GM12864 (cell line): ENCODE results near the gene ERP27.

ENCODE experiments used
- DNase-seq: peaks from one replicate; pipeline ENCODE4 v3.0.0-alpha.2; 2011; ENCODE audit warnings: low read depth
- H3K4me3 ChIP-seq: 2 replicates; pipeline ENCODE4 v1.5.1; 2011; ENCODE audit warnings: mild to moderate bottlenecking, low read depth, low read length, control low read depth
- TF ChIP-seq, protein P1 (sequence below): IDR thresholded peaks from 2 replicates; pipeline ENCODE4 v1.5.1; 2011; ENCODE audit warnings: low read depth, mild to moderate bottlenecking, moderate library complexity, low read length, control low read depth, inconsistent platforms; ENCODE audit errors: missing control alignments

ERP27 gene

DNA sequence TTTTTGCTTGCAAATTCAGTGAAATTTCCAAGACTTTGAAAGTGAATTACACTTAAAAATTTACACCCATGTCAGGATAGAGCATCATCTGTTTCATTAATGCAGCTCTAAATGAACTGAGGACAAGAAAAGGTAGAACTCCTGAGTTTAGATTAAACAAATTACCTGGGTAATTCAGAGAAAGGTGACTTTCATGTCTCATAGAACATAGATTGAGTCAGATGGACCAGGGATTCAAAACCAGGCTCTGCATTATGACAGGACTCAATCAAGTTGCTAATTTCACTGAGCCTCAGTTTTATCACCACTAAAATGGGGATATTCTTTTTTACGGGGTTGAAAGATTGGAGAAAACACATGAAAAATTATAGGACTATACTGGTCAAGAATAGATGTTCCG is 18.6 kb upstream of the ERP27 start:
- peak overlapping the region; percentile 73 for H3K4me3 ChIP-seq

DNA sequence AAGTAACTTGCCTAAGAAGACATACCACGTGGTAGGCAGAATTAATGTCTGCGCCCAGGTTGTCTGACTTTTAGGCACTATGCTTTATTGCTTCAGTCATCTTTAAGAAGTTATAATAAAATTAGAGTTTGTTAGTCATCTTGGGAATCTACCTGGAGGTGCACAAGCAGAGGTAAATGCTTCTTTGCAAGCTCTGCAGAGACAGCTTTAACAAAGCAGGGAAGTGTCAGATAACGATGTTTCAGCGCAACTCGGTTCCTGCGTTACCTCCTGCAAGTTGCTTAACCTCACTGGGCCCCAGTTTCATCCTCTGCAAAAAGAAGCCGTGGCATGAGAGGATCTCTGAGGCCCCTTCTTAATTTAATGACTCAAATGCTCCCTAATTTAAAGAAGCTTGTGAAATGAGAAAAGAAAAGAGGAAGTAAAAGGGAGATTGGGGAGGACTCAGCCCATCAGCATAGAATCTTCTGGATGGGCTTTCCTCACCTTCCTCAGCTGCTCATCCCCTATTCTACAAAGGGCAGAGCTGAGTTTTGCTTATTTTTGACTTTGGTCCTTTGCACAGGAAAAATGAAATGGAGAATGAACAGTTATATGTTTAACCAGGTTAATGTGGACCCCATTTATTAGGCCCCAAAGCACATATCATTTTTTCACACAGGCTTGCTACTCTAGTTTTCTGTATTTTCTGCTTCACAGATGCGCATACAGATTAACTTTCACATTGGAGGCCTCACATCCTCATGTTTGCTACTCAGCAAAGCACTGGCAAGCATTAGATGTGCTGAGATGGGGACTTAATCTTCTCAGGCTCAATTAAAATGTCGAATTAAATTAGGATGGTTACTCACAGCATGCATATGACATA is 17.9 kb upstream of the ERP27 start:
- DNase-seq: peak; percentile 72
- H3K4me3 ChIP-seq: peak overlapping the region; percentile 25; the same call in 1 of the 2 replicates
- TF ChIP-seq, protein P1, sequence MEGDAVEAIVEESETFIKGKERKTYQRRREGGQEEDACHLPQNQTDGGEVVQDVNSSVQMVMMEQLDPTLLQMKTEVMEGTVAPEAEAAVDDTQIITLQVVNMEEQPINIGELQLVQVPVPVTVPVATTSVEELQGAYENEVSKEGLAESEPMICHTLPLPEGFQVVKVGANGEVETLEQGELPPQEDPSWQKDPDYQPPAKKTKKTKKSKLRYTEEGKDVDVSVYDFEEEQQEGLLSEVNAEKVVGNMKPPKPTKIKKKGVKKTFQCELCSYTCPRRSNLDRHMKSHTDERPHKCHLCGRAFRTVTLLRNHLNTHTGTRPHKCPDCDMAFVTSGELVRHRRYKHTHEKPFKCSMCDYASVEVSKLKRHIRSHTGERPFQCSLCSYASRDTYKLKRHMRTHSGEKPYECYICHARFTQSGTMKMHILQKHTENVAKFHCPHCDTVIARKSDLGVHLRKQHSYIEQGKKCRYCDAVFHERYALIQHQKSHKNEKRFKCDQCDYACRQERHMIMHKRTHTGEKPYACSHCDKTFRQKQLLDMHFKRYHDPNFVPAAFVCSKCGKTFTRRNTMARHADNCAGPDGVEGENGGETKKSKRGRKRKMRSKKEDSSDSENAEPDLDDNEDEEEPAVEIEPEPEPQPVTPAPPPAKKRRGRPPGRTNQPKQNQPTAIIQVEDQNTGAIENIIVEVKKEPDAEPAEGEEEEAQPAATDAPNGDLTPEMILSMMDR: no peak

More for the DNA sequence above, 18.6 kb upstream of the ERP27 start:
- no peak for DNase-seq
- TF ChIP-seq, protein P1: no peak

DNA sequence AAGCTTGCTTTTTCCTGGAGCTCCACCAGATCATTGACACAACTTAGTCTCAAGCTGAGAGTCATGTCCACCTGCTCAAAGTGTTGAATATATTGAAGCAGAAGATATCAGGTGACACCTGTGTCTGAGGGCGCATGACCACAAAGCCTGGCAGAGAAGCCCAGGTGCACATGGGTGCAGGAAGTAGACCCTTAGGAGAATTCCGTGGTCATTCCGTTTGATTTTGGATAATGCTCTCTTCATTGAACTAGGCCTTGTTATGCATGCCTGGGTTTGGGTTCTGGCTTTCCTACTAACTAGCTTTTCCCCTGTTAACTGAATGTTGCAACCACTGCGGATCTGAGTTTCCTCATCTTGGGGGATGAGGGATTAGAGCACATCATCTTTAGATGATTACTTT is 15.9 kb upstream of the ERP27 start:
- peak overlapping the region; percentile 29 for H3K4me3 ChIP-seq
- no peak for DNase-seq
- TF ChIP-seq, protein P1: no peak

DNA sequence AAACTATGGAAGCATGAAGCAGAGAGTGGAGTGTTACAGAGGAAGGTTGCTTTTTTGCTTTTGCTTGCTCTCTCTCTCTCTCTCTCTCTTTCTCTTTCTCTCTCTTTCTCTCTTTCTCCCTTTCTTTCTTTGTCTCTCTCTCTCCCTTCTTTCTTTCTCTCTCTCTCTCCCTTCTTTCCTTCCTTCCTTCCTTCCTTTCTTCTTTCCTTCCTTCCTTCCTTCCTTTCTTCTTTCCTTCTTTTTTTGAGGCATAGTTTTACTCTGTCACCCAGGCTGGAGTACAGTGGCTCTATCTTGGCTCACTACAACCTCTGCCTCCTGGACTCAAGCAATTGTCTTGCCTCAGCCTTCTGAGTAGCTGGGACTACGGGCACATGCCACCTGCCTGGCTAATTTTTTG is 15.4 kb upstream of the ERP27 start:
- no peak overlapping the region; the same call in 1 of the 2 replicates for H3K4me3 ChIP-seq
- DNase-seq: no peak
- TF ChIP-seq, protein P1: no peak

DNA sequence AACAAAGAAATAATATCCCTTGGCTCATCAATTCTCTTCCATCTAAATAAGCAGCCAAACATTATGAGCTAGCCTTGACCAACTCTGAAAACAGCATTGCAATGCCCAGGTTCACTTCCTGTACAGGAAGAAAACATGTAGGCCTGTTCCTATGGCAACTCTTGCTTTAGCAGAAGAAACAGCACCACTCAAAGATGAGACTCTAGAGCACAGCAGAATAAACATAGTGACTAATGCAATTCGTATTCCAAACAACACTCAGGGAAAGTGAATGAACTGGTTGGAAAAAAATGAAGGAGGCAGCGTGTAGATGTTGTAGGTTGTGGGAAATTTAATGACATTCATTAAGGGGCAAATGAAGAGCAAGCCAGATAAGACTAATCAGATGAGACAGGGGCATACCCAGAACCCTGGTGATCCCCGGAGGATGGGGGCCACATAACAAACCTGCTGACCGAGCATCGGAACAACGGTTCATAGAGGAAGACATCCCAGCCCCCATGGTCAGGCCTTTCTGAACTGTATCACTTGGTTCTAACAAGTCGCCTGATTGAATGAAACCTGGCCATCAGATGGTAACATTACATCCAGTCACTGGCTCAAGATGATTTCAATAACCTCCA is 14.1 kb upstream of the ERP27 start:
- TF ChIP-seq, protein P1: no peak
- DNase-seq: no peak

DNA sequence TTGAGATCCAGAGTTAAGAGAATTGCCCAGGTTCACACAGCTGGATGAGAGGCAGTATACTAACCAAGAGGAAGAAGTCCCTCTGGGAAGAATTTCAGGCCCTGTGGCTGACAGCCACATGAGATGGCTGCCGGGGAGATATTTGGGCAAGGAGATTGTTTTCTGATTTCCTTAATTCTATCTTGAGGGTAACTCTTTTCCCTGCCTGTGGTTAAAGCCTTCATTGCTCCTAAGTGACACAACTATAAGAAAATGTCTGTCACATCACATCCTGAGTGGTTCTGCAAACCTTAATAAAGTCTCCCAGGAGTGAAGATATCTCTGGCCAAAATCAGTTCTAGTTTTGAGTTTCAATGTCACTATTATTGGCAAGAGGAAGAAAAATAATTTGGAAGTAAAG is 13.5 kb upstream of the ERP27 start:
- no peak overlapping the region for H3K4me3 ChIP-seq
- TF ChIP-seq, protein P1: no peak
- no peak for DNase-seq

More for the DNA sequence above, 14.1 kb upstream of the ERP27 start:
- H3K4me3 ChIP-seq: peak overlapping the region; percentile 35
